NK-92 treated with Interleukin-12 subunit alpha and Interleukin-12 subunit beta, amount 100 ng/mL, for 24 hours (cell line): ENCODE measurements around the gene HHLA2.

ENCODE experiments used
- DNase-seq: peaks from one replicate; lab custom pipeline; 2025; lab: John Stamatoyannopoulos, UW

HHLA2 gene

GRCh38 chr3:108300103-108300849 is 3.9 kb downstream of the HHLA2 start:
- DNase-seq: no peak

GRCh38 chr3:108301695-108302404 is 5.5 kb downstream of the HHLA2 start:
- no peak for DNase-seq

GRCh38 chr3:108302570-108302969 is 6.2 kb downstream of the HHLA2 start:
- DNase-seq: no peak

- DNase-seq: no peak
These were observed 9.3 kb downstream of the HHLA2 start for GRCh38 chr3:108305484-108306172.

DNA sequence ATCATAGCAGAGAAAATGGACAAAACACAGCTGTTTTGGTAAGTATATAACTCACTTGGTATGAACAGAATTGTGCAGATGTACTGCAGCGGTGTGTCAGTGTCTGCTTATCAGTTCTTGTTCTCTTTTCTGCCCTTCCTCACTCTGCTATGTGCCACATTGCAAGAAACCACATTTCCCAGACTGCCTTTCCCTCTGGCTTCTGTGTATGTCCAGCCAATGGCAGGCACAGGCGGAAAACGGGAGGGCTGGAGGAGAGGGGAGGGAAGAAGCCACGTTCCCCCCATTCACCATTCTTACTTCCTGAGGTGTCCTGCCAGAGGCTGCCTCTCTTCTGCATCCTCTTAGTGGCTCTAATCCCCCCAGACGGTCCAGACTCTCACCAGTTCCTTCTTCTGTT is 15.4 kb downstream of the HHLA2 start:
- no peak for DNase-seq

DNA sequence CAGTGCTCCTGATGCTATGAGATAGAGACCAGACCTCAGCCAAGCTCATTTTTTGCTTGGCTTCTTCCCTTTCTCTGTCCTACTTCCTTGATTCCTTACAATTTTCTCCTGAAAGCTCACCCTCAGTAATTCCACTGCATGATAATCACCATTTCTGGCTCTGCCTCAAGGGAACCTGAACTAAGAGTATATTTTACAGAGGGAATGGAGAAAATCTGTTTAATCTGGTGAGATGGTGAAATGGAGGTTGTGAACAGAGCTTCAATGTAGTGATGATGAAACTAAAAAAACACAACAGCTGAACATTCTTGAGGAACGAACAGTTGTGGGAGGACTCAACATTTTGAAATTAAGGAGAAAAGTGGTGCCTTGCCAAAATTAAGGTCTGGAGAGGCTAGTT is 16.3 kb downstream of the HHLA2 start:
- no peak for DNase-seq

DNA sequence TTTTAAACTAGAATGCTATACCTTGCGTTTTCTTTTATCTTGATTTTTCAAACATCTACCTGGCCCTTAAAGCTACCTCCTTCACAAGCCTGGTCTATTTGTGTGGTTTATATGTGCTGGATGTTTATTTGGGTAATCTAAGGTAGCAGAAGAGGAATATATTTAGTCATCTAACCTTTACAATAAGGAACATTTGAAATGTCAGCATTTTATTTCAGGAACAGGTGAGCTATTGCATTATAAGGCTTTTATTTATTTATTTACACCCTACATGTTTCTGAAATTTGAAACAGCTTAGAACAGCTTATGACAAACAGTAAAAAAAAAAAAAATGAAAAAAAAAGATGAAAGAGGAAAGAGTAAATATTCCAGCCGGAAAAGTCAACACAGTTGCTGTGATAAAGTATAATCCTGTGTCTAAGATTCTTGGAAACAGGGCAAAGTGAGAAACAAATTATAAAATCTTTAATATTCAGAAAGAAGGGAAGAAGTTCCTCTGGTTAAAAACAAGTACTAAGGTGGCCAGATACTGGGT is 19.5 kb downstream of the HHLA2 start:
- no peak for DNase-seq

- no peak for DNase-seq
These were observed 23.2 kb downstream of the HHLA2 start for GRCh38 chr3:108319428-108320082.

GRCh38 chr3:108320746-108321350 is 24.5 kb downstream of the HHLA2 start:
- DNase-seq: no peak

- DNase-seq: no peak
These were observed 26.0 kb downstream of the HHLA2 start for GRCh38 chr3:108322352-108322751.

DNA sequence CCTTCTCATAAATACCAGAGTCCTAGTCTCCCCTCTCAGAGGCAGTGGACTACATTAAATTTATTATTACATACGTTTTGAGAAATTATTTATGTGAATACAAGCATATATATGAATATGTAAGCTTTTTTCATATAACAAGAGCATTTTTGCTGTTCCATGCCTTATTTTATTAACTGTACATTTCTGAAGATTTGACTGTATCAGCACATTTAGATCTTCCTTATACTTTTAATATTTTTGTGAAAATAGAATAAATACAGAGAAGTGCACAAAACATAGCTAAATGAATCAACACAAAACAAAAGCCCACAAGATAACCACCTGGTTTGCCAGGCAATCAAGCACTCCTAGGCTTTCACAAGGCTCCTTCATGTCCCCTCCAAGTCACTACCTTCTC is 27.8 kb downstream of the HHLA2 start:
- DNase-seq: no peak

GRCh38 chr3:108327168-108327567 is 30.8 kb downstream of the HHLA2 start:
- DNase-seq: no peak

- DNase-seq: no peak
These were observed 32.6 kb downstream of the HHLA2 start for GRCh38 chr3:108328821-108329486.

- DNase-seq: no peak
These were observed 33.2 kb downstream of the HHLA2 start for GRCh38 chr3:108329508-108329907.

GRCh38 chr3:108329947-108330346 is 33.6 kb downstream of the HHLA2 start:
- DNase-seq: no peak

GRCh38 chr3:108331792-108332191 is 35.4 kb downstream of the HHLA2 start:
- no peak for DNase-seq

- no peak for DNase-seq
These were observed 37.6 kb downstream of the HHLA2 start for GRCh38 chr3:108333961-108334360.

- DNase-seq: no peak
These were observed 38.4 kb downstream of the HHLA2 start for GRCh38 chr3:108334701-108335100.

DNA sequence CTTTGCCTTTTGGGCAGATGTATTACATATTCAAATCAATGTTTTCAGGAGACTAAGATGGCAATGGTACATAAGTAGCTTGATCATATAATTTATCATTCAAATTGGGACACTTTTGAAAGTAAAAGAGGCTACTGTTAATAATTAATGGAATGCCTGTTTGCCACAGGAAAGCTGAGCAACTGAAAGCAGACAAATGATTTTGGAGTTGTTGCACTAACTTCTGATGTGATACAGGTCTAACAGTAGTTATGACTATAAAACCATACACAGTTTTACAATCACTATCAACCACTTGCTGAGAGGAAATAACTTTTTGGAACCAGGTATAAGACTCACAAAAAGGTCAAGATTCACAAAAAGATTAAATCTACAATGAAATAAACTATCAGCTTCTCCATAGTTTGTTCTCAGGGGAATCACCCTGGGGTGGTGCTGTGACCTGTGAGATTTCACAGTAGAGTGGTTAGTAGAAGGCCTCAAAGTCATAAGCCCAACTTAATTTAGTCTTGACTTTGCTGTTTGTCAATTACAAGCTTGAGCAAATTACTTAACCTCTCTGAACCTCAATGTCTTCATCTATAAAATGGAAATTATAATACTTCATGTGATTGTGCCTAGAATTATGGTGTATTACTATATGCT is 42.7 kb downstream of the HHLA2 start:
- no peak for DNase-seq

- DNase-seq: no peak
These were observed 45.6 kb downstream of the HHLA2 start for GRCh38 chr3:108341911-108342310.
